IMR-90 (cell line): ENCODE measurements around the gene TAF4.

Experiments used
- CTCF ChIP-seq: conservative IDR thresholded peaks from 2 replicates; pipeline ENCODE4 v1.5.1; 2012; ENCODE audit warnings: mild to moderate bottlenecking, low read depth, low read length, improper control_type of control experiment
- MAFK ChIP-seq: IDR thresholded peaks from 2 replicates; pipeline ENCODE4 v1.6.1; 2012; ENCODE audit warnings: low read depth, low read length, improper control_type of control experiment
- RAD21 ChIP-seq: IDR thresholded peaks from 2 replicates; pipeline ENCODE4 v1.6.1; 2012; ENCODE audit warnings: low read length, improper control_type of control experiment

GRCh38 chr20:61937146-61937962 is 128.3 kb downstream of the TAF4 start:
- no peak for TF ChIP-seq CTCF
- TF ChIP-seq MAFK: no peak
- TF ChIP-seq RAD21: no peak
